ENCODE results near the gene PRMT7.

Gene PRMT7
- 56.2 to 69.5 (median 60.0) reads per million in 3 donors for total RNA-seq

- Histone ChIP-seq H3K4me1 (ENCODE audit: control insufficient read depth, insufficient read depth, low read length, poor library complexity, severe bottlenecking) (peaks cover 13% of the 10 kb centered on the region), H3K36me3 (ENCODE audit: control insufficient read depth, insufficient read depth, low read length) (peaks cover 26% of the 10 kb centered on the region), H3K9me3 (ENCODE audit: control insufficient read depth, low read length) (no peaks in the 10 kb centered on the region)
Observed at GRCh38 chr16:68310774-68311511, at the start of gene PRMT7, which contains the start of gene SLC7A6OS. Gene PRMT7 (plus strand): TSS chr16:68311019. CDS start chr16:68315980, 4,961 bp downstream. Gene SLC7A6OS (minus strand): TSS chr16:68310946. CDS start chr16:68310926, 20 bp downstream.

GRCh38 chr16:68263559-68264127, 47.2 kb upstream of the PRMT7 start:
- Histone ChIP-seq H3K4me3 (ENCODE audit: insufficient read depth, low read depth, low read length, poor library complexity, severe bottlenecking) (peak overlapping the region; percentile 83), H3K9me3 (ENCODE audit: control insufficient read depth, low read length) (no peaks in the 10 kb centered on the region), H3K27ac (ENCODE audit: insufficient read depth, low read length, poor library complexity, severe bottlenecking) (peak overlapping the region; percentile 98), H3K4me1 (ENCODE audit: control insufficient read depth, insufficient read depth, low read length, poor library complexity, severe bottlenecking) (peaks cover 29% of the 10 kb centered on the region), H3K27me3 (replicated peaks; ENCODE audit: control insufficient read depth, insufficient read depth, low read length, poor library complexity, severe bottlenecking) (no peaks in the 10 kb centered on the region), H3K36me3 (ENCODE audit: control insufficient read depth, insufficient read depth, low read length) (peaks cover 9% of the 10 kb centered on the region)
- DNase-seq = no peak

More at GRCh38 chr16:68310774-68311511, at the start of gene PRMT7, which contains the start of gene SLC7A6OS:
- H3K27me3 ChIP-seq (replicated peaks; ENCODE audit: control insufficient read depth, insufficient read depth, low read length, poor library complexity, severe bottlenecking) = no peaks in the 10 kb centered on the region
- peak within 1 kb of the TSS; percentile 88 for H3K4me3 ChIP-seq (ENCODE audit: insufficient read depth, low read depth, low read length, poor library complexity, severe bottlenecking)
- peak; percentile 84 to 90 (median 89) for DNase-seq
- H3K27ac ChIP-seq (ENCODE audit: insufficient read depth, low read length, poor library complexity, severe bottlenecking) = peak within 1 kb of the TSS; percentile 84

- Histone ChIP-seq H3K9me3 (ENCODE audit: control insufficient read depth, low read length) (no peaks in the 10 kb centered on the region), H3K27ac (ENCODE audit: insufficient read depth, low read length, poor library complexity, severe bottlenecking) (peak within 1 kb of the TSS; percentile 98), H3K27me3 (replicated peaks; ENCODE audit: control insufficient read depth, insufficient read depth, low read length, poor library complexity, severe bottlenecking) (no peaks in the 10 kb centered on the region), H3K4me1 (ENCODE audit: control insufficient read depth, insufficient read depth, low read length, poor library complexity, severe bottlenecking) (peaks cover 31% of the 10 kb centered on the region), H3K36me3 (ENCODE audit: control insufficient read depth, insufficient read depth, low read length) (peaks cover 9% of the 10 kb centered on the region), H3K4me3 (ENCODE audit: insufficient read depth, low read depth, low read length, poor library complexity, severe bottlenecking) (peak within 1 kb of the TSS; percentile 83)
- peak; percentile 74 to 80 (median 76) for DNase-seq
Observed at GRCh38 chr16:68264128-68265077, 46.4 kb upstream of the PRMT7 start, which contains the start of gene SLC7A6. Gene SLC7A6 (plus strand): TSS chr16:68264526. CDS start chr16:68274727, 10,201 bp downstream.

- Histone ChIP-seq H3K4me3 (ENCODE audit: insufficient read depth, low read depth, low read length, poor library complexity, severe bottlenecking) (peak overlapping the region; percentile 83), H3K4me1 (ENCODE audit: control insufficient read depth, insufficient read depth, low read length, poor library complexity, severe bottlenecking) (peaks cover 40% of the 10 kb centered on the region), H3K9me3 (ENCODE audit: control insufficient read depth, low read length) (no peaks in the 10 kb centered on the region), H3K27ac (ENCODE audit: insufficient read depth, low read length, poor library complexity, severe bottlenecking) (peak overlapping the region; percentile 98), H3K36me3 (ENCODE audit: control insufficient read depth, insufficient read depth, low read length) (no peaks in the 10 kb centered on the region), H3K27me3 (replicated peaks; ENCODE audit: control insufficient read depth, insufficient read depth, low read length, poor library complexity, severe bottlenecking) (no peaks in the 10 kb centered on the region)
- DNase-seq = peak; percentile 47 to 53 (median 53)
Observed at GRCh38 chr16:68265078-68265920, 45.5 kb upstream of the PRMT7 start.

- no peak for DNase-seq
- no peaks in the 10 kb centered on the region for H3K9me3 ChIP-seq (ENCODE audit: control insufficient read depth, low read length)
- peaks cover 55% of the 10 kb centered on the region for H3K4me1 ChIP-seq (ENCODE audit: control insufficient read depth, insufficient read depth, low read length, poor library complexity, severe bottlenecking)
- H3K27me3 ChIP-seq (replicated peaks; ENCODE audit: control insufficient read depth, insufficient read depth, low read length, poor library complexity, severe bottlenecking) = no peaks in the 10 kb centered on the region
- H3K27ac ChIP-seq (ENCODE audit: insufficient read depth, low read length, poor library complexity, severe bottlenecking) = peak overlapping the region; percentile 70
- no peaks in the 10 kb centered on the region for H3K36me3 ChIP-seq (ENCODE audit: control insufficient read depth, insufficient read depth, low read length)
- H3K4me3 ChIP-seq (ENCODE audit: insufficient read depth, low read depth, low read length, poor library complexity, severe bottlenecking) = no peak overlapping the region
Observed at GRCh38 chr16:68267612-68268405, 43.0 kb upstream of the PRMT7 start.

- Histone ChIP-seq H3K4me3 (ENCODE audit: insufficient read depth, low read depth, low read length, poor library complexity, severe bottlenecking) (no peak overlapping the region), H3K27me3 (replicated peaks; ENCODE audit: control insufficient read depth, insufficient read depth, low read length, poor library complexity, severe bottlenecking) (no peaks in the 10 kb centered on the region), H3K27ac (ENCODE audit: insufficient read depth, low read length, poor library complexity, severe bottlenecking) (peak overlapping the region; percentile 70), H3K9me3 (ENCODE audit: control insufficient read depth, low read length) (no peaks in the 10 kb centered on the region), H3K4me1 (ENCODE audit: control insufficient read depth, insufficient read depth, low read length, poor library complexity, severe bottlenecking) (peaks cover 67% of the 10 kb centered on the region), H3K36me3 (ENCODE audit: control insufficient read depth, insufficient read depth, low read length) (peaks cover 2% of the 10 kb centered on the region)
- no peak for DNase-seq
Observed at GRCh38 chr16:68269793-68270192, 41.0 kb upstream of the PRMT7 start.

- Histone ChIP-seq H3K9me3 (ENCODE audit: control insufficient read depth, low read length) (no peaks in the 10 kb centered on the region), H3K27ac (ENCODE audit: insufficient read depth, low read length, poor library complexity, severe bottlenecking) (peak overlapping the region; percentile 70), H3K27me3 (replicated peaks; ENCODE audit: control insufficient read depth, insufficient read depth, low read length, poor library complexity, severe bottlenecking) (no peaks in the 10 kb centered on the region), H3K36me3 (ENCODE audit: control insufficient read depth, insufficient read depth, low read length) (peaks cover 4% of the 10 kb centered on the region), H3K4me3 (ENCODE audit: insufficient read depth, low read depth, low read length, poor library complexity, severe bottlenecking) (no peak overlapping the region), H3K4me1 (ENCODE audit: control insufficient read depth, insufficient read depth, low read length, poor library complexity, severe bottlenecking) (peaks cover 72% of the 10 kb centered on the region)
- DNase-seq = no peak
Observed at GRCh38 chr16:68270353-68270752, 40.5 kb upstream of the PRMT7 start.

- H3K4me3 ChIP-seq (ENCODE audit: insufficient read depth, low read depth, low read length, poor library complexity, severe bottlenecking) = peak overlapping the region; percentile 5
- DNase-seq = peak; percentile 16 to 59 (median 44)
- no peaks in the 10 kb centered on the region for H3K27me3 ChIP-seq (replicated peaks; ENCODE audit: control insufficient read depth, insufficient read depth, low read length, poor library complexity, severe bottlenecking)
- peaks cover 80% of the 10 kb centered on the region for H3K4me1 ChIP-seq (ENCODE audit: control insufficient read depth, insufficient read depth, low read length, poor library complexity, severe bottlenecking)
- H3K27ac ChIP-seq (ENCODE audit: insufficient read depth, low read length, poor library complexity, severe bottlenecking) = peak overlapping the region; percentile 70
- H3K9me3 ChIP-seq (ENCODE audit: control insufficient read depth, low read length) = no peaks in the 10 kb centered on the region
- H3K36me3 ChIP-seq (ENCODE audit: control insufficient read depth, insufficient read depth, low read length) = peaks cover 4% of the 10 kb centered on the region
Observed at GRCh38 chr16:68272507-68273209, 38.2 kb upstream of the PRMT7 start.
